ENCODE data around the gene SRD5A1. TPM values are rescaled to one million over a fixed set of nuclear protein-coding genes. Genes with fewer than 3 reads are reported as not detected.

Gene SRD5A1
- total RNA-seq, 1 experiment from 2014 or later: 29.9 TPM

DNA sequence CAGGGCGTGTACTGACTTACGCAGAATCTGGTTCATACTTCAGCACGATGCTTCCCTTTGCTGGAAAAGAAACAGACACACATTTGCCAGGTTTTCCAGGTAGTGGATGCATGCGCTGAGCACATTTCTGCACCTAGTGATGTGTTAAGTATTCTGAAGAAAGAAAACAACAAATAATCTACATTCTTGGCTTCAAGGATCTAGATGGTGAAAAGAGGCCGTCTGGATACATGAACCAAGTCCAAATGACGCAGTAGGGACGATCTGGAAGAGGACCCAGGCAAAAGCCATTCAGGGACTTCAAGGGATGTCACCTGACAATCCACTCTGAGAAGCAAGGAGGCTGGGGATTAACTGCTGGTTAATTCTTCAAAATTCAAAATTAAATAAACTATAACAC, 30.8 kb upstream of the SRD5A1 start:
- Histone ChIP-seq H2AK5ac (ENCODE audit: insufficient read length, low read length) (no peak overlapping the region), H4K5ac (ENCODE audit: insufficient read length, low read depth, low read length) (no peak overlapping the region), H3K9ac (ENCODE audit: extremely low read depth, insufficient read length, low read length) (no peak overlapping the region), H3K14ac (ENCODE audit: insufficient read depth, low read length) (no peak overlapping the region), H3K23ac (ENCODE audit: insufficient read length, low read depth, low read length) (no peak overlapping the region), H3K18ac (ENCODE audit: insufficient read length, low read depth, low read length) (no peak overlapping the region), H3K4ac (ENCODE audit: low read depth, low read length) (no peak overlapping the region), H2BK120ac (ENCODE audit: low read depth, low read length, poor library complexity, severe bottlenecking) (no peak overlapping the region), H3K56ac (ENCODE audit: insufficient read length, low read depth, low read length) (no peak overlapping the region), H3K23me2 (ENCODE audit: insufficient read length, low read depth, low read length, poor library complexity, severe bottlenecking) (no peaks in the 10 kb centered on the region), H2BK20ac (ENCODE audit: low read depth, low read length, poor library complexity, severe bottlenecking) (no peak overlapping the region), H3T11ph (ENCODE audit: low read length) (no peak overlapping the region), H2BK15ac (ENCODE audit: low read depth, low read length) (no peak overlapping the region), H3K79me1 (ENCODE audit: insufficient read depth, low read depth, low read length, poor library complexity, severe bottlenecking) (peaks cover 3% of the 10 kb centered on the region), H2AFZ (ENCODE audit: low read length) (no peak overlapping the region), H2BK12ac (ENCODE audit: insufficient read length, low read depth, low read length) (no peak overlapping the region), H3K4me2 (ENCODE audit: insufficient read depth, insufficient read length, low read length) (no peak overlapping the region), H3K27ac (ENCODE audit: insufficient read length, low read depth, low read length) (no peak overlapping the region), H3K27me3 (ENCODE audit: insufficient read depth, low read length) (no peaks in the 10 kb centered on the region), H4K20me1 (ENCODE audit: control insufficient read depth, insufficient read depth, insufficient read length) (no peaks in the 10 kb centered on the region), H3K79me2 (ENCODE audit: insufficient read depth, low read length) (no peaks in the 10 kb centered on the region), H3K9me3 (ENCODE audit: control insufficient read depth, low read depth, low read length) (no peaks in the 10 kb centered on the region), H4K91ac (ENCODE audit: insufficient read length, low read depth, low read length) (no peak overlapping the region), H4K8ac (replicated peaks; ENCODE audit: insufficient read length, low read depth, low read length) (no peak overlapping the region), H2BK5ac (ENCODE audit: insufficient read length, low read length) (no peak overlapping the region), H3K4me1 (ENCODE audit: insufficient read depth, low read length) (no peaks in the 10 kb centered on the region)
- H3K27ac Mint-ChIP-seq: no peak overlapping the region
- no peak overlapping the region for H3K4me3 Mint-ChIP-seq
- no peak for DNase-seq
- H3K9me3 Mint-ChIP-seq: no peaks in the 10 kb centered on the region
- TF ChIP-seq, protein P1, sequence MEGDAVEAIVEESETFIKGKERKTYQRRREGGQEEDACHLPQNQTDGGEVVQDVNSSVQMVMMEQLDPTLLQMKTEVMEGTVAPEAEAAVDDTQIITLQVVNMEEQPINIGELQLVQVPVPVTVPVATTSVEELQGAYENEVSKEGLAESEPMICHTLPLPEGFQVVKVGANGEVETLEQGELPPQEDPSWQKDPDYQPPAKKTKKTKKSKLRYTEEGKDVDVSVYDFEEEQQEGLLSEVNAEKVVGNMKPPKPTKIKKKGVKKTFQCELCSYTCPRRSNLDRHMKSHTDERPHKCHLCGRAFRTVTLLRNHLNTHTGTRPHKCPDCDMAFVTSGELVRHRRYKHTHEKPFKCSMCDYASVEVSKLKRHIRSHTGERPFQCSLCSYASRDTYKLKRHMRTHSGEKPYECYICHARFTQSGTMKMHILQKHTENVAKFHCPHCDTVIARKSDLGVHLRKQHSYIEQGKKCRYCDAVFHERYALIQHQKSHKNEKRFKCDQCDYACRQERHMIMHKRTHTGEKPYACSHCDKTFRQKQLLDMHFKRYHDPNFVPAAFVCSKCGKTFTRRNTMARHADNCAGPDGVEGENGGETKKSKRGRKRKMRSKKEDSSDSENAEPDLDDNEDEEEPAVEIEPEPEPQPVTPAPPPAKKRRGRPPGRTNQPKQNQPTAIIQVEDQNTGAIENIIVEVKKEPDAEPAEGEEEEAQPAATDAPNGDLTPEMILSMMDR (conservative IDR thresholded peaks at IDR 0.05): no peak
- no peaks in the 10 kb centered on the region for H3K27me3 Mint-ChIP-seq (ENCODE audit: low read depth)
- peaks cover 61 to 98% (median 92%) of the 10 kb centered on the region in 3 experiments; a peak in 6 of 7 replicates for H3K36me3 Mint-ChIP-seq (ENCODE audit: insufficient read depth in 1 of 3, low read depth in 3 of 3)
- WGBS (ENCODE audit: extremely low coverage, insufficient read length, low lambda C conversion rate): no CpG with 5 or more reads among the region's 7 CpGs
- no peaks in the 10 kb centered on the region for H3K4me1 Mint-ChIP-seq

All from H9 (cell line).